ENCODE results near the gene OR10T2.
"Not testable (repeated sequence)": the region's sequence is repeated elsewhere in the genome, so short reads cannot be mapped to it uniquely, and the experiment has no call there.

The OR10T2 gene

GRCh38 chr1:158398818-158399514, at the start of gene OR10T2:
Gene OR10T2, minus strand, starts transcription at chr1:158399466. Its CDS starts 0 bp downstream, at chr1:158399466.
- no peak for DNase-seq

- no peak for DNase-seq
These were observed 46.1 kb upstream of the OR10T2 start for GRCh38 chr1:158445376-158445775.

GRCh38 chr1:158434741-158435140, 35.5 kb upstream of the OR10T2 start:
- no peak for DNase-seq

- not testable (repeated sequence) for DNase-seq
These were observed 30.9 kb upstream of the OR10T2 start for GRCh38 chr1:158430163-158430562.

GRCh38 chr1:158426137-158426536, 26.9 kb upstream of the OR10T2 start, which contains the start of gene OR10K2:
Gene OR10K2, minus strand, starts transcription at chr1:158426237. Its CDS starts 5,371 bp downstream, at chr1:158420866.
- DNase-seq, result no peak

GRCh38 chr1:158425027-158425426, 25.8 kb upstream of the OR10T2 start:
- DNase-seq, result no peak

GRCh38 chr1:158422212-158422611, 22.9 kb upstream of the OR10T2 start:
- DNase-seq, result no peak

- DNase-seq, result no peak
These were observed 18.3 kb upstream of the OR10T2 start for GRCh38 chr1:158417586-158417985.

- DNase-seq, result no peak
These were observed 15.5 kb upstream of the OR10T2 start for GRCh38 chr1:158414651-158415345.

- DNase-seq, result no peak
These were observed 7.8 kb upstream of the OR10T2 start for GRCh38 chr1:158407092-158407491.

- DNase-seq, result no peak
These were observed 1.6 kb upstream of the OR10T2 start for GRCh38 chr1:158400871-158401270.

GRCh38 chr1:158396646-158397045, 2.6 kb downstream of the OR10T2 start:
- DNase-seq, result no peak

GRCh38 chr1:158393476-158393875, 5.8 kb downstream of the OR10T2 start:
- no peak for DNase-seq

- DNase-seq, result no peak
These were observed 8.2 kb downstream of the OR10T2 start for GRCh38 chr1:158391099-158391498.

GRCh38 chr1:158390331-158390730, 8.9 kb downstream of the OR10T2 start:
- DNase-seq, result no peak

- DNase-seq, result no peak
These were observed 24.4 kb downstream of the OR10T2 start for GRCh38 chr1:158374860-158375259.

- DNase-seq, result not testable (repeated sequence)
These were observed 25.2 kb downstream of the OR10T2 start for GRCh38 chr1:158374101-158374500.

GRCh38 chr1:158371188-158371953, 27.9 kb downstream of the OR10T2 start:
- no peak for DNase-seq

- DNase-seq, result no peak
These were observed 32.5 kb downstream of the OR10T2 start for GRCh38 chr1:158366783-158367182.

GRCh38 chr1:158362941-158363340, 36.3 kb downstream of the OR10T2 start:
- no peak for DNase-seq

- DNase-seq, result no peak
These were observed 36.8 kb downstream of the OR10T2 start for GRCh38 chr1:158362482-158362881.

- no peak for DNase-seq
These were observed 41.8 kb downstream of the OR10T2 start for GRCh38 chr1:158357441-158357840.

GRCh38 chr1:158356616-158357015, 42.6 kb downstream of the OR10T2 start:
- DNase-seq, result no peak

All from midbrain (tissue), 1 donor.